Calu3 (cell line): ENCODE data around the gene TBCB. TPM values are rescaled to one million over a fixed set of nuclear protein-coding genes. Genes with fewer than 3 reads are reported as not detected.

Experiments
- BruUV-seq: library from RNA; stranded (reverse); fragments of 400-500 nt; replicated peaks from 2 replicates; lab custom pipeline; 2021; lab: Mats Ljungman, UMichigan
- CTCF ChIA-PET: fragments of 300-600 bp; sonication (Branson Sonifier 250); formaldehyde crosslinking; loops from one replicate; lab custom pipeline; 2022; ENCODE audit warnings: antibody characterized with exemption; lab: Charles Lee
- DNase-seq: peaks from one replicate; pipeline ENCODE4 v3.0.0; 2022
- H3K27ac Mint-ChIP-seq: one replicate; pipeline ENCODE4 v1.8.0; 2022; ENCODE audit warnings: mixed read lengths; ENCODE audit not compliant: unreplicated experiment
- H3K27me3 Mint-ChIP-seq: one replicate; pipeline ENCODE4 v1.8.0; 2022; ENCODE audit warnings: mixed read lengths; ENCODE audit not compliant: unreplicated experiment
- H3K36me3 Mint-ChIP-seq: one replicate; pipeline ENCODE4 v1.8.0; 2022; ENCODE audit warnings: mild to moderate bottlenecking, moderate library complexity, mixed read lengths; ENCODE audit not compliant: insufficient read depth, unreplicated experiment
- H3K4me1 Mint-ChIP-seq: one replicate; pipeline ENCODE4 v1.8.0; 2022; ENCODE audit warnings: mild to moderate bottlenecking, low read depth, mixed read lengths; ENCODE audit not compliant: unreplicated experiment
- H3K4me3 Mint-ChIP-seq: one replicate; pipeline ENCODE4 v1.8.0; 2022; ENCODE audit warnings: mild to moderate bottlenecking, low read depth, moderate library complexity, mixed read lengths; ENCODE audit not compliant: unreplicated experiment
- H3K9me3 Mint-ChIP-seq: one replicate; pipeline ENCODE4 v1.8.0; 2022; ENCODE audit warnings: low read depth, mixed read lengths; ENCODE audit not compliant: unreplicated experiment
- intact Hi-C: fragments of 100-400 bp; cut with micrococcal nuclease; formaldehyde crosslinking; loops from one replicate; pipeline ENCODE4 v1.10.0; 2022; ENCODE audit not compliant: unreplicated experiment
- total RNA-seq: library from RNA; stranded (reverse); gene quantifications from 2 replicates; pipeline ENCODE4 v1.2.3, GENCODE V29; 2022
- TF ChIP-seq, protein P1 (sequence below): fragments of 200-600 bp; IDR thresholded peaks from one replicate; pipeline ENCODE4 v1.8.0; 2022; ENCODE audit warnings: antibody characterized with exemption; ENCODE audit not compliant: unreplicated experiment

TBCB gene
- total RNA-seq, 1 experiment from 2014 or later: 210 TPM

- no TSS peak for BruUV-seq
- no peak overlapping the region for H3K4me3 Mint-ChIP-seq
- TF ChIP-seq, protein P1, sequence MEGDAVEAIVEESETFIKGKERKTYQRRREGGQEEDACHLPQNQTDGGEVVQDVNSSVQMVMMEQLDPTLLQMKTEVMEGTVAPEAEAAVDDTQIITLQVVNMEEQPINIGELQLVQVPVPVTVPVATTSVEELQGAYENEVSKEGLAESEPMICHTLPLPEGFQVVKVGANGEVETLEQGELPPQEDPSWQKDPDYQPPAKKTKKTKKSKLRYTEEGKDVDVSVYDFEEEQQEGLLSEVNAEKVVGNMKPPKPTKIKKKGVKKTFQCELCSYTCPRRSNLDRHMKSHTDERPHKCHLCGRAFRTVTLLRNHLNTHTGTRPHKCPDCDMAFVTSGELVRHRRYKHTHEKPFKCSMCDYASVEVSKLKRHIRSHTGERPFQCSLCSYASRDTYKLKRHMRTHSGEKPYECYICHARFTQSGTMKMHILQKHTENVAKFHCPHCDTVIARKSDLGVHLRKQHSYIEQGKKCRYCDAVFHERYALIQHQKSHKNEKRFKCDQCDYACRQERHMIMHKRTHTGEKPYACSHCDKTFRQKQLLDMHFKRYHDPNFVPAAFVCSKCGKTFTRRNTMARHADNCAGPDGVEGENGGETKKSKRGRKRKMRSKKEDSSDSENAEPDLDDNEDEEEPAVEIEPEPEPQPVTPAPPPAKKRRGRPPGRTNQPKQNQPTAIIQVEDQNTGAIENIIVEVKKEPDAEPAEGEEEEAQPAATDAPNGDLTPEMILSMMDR: no peak
- H3K9me3 Mint-ChIP-seq: no peaks in the 10 kb centered on the region
- peaks cover 89% of the 10 kb centered on the region for H3K36me3 Mint-ChIP-seq
- H3K27me3 Mint-ChIP-seq: peaks cover 5% of the 10 kb centered on the region
- CTCF ChIA-PET: interaction anchor here (0.9 kb wide), 1 partner anchor 53 kb away, joined by 3 read pairs; no protein-coding TSS in a partner anchor
- intact Hi-C loops: no loop called here
- H3K27ac Mint-ChIP-seq: peak overlapping the region; percentile 37
- peaks cover 16% of the 10 kb centered on the region for H3K4me1 Mint-ChIP-seq
- DNase-seq: no peak
These were observed 5.1 kb downstream of the TBCB start for GRCh38 chr19:36120092-36120983.

- CTCF ChIA-PET: no interaction called here
- H3K27ac Mint-ChIP-seq: peak overlapping the region; percentile 37
- BruUV-seq: no TSS peak
- no peaks in the 10 kb centered on the region for H3K9me3 Mint-ChIP-seq
- peaks cover 89% of the 10 kb centered on the region for H3K36me3 Mint-ChIP-seq
- no peak for DNase-seq
- H3K4me1 Mint-ChIP-seq: peaks cover 15% of the 10 kb centered on the region
- no peaks in the 10 kb centered on the region for H3K27me3 Mint-ChIP-seq
- TF ChIP-seq, protein P1: no peak
- H3K4me3 Mint-ChIP-seq: no peak overlapping the region
- intact Hi-C loops: no loop called here
These were observed 5.7 kb downstream of the TBCB start for GRCh38 chr19:36120984-36121358.

DNA sequence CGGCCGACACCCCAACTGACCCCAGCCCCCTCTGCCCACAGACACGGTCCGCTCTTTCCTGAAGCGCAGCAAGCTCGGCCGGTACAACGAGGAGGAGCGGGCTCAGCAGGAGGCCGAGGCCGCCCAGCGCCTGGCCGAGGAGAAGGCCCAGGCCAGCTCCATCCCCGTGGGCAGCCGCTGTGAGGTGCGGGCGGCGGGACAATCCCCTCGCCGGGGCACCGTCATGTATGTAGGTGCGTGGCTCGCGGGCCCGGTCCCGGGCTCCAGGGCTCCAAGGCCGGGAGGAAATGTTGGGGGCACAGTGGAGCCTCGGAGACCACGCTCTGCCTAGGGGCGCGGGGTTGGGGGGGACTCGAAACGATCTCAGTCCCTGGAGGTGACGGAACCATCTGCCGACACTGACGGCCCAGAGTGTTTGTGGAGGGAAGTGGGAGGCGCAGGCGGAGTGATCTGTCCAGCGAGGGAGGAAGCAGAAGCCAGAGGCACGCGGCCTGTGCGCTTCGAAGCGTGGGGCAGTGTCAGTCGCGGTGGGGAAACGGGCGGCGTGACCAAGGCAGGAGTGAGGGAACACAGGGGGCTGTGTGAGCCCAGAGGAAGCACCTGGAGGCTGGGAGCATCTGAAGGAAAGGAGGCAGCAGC, 6.3 kb downstream of the TBCB start:
- H3K9me3 Mint-ChIP-seq: no peaks in the 10 kb centered on the region
- no peak for DNase-seq
- H3K36me3 Mint-ChIP-seq: peaks cover 89% of the 10 kb centered on the region
- intact Hi-C loops: no loop called here
- no TSS peak for BruUV-seq
- no peaks in the 10 kb centered on the region for H3K27me3 Mint-ChIP-seq
- TF ChIP-seq, protein P1: no peak
- H3K27ac Mint-ChIP-seq: no peak overlapping the region
- H3K4me3 Mint-ChIP-seq: no peak overlapping the region
- peaks cover 8% of the 10 kb centered on the region for H3K4me1 Mint-ChIP-seq
- CTCF ChIA-PET: no interaction called here

GRCh38 chr19:36125557-36125956, 10.3 kb downstream of the TBCB start:
- no peaks in the 10 kb centered on the region for H3K27me3 Mint-ChIP-seq
- no TSS peak for BruUV-seq

More at GRCh38 chr19:36125557-36125956, 10.3 kb downstream of the TBCB start:
- H3K27ac Mint-ChIP-seq: no peak overlapping the region
- peaks cover 75% of the 10 kb centered on the region for H3K36me3 Mint-ChIP-seq
- no peak overlapping the region for H3K4me3 Mint-ChIP-seq
- no peak for DNase-seq
- no peaks in the 10 kb centered on the region for H3K9me3 Mint-ChIP-seq
- H3K4me1 Mint-ChIP-seq: peaks cover 8% of the 10 kb centered on the region
- TF ChIP-seq, protein P1: no peak
- CTCF ChIA-PET: interaction anchor here (0.5 kb wide), 1 partner anchor 51 kb away, joined by 3 read pairs; no protein-coding TSS in a partner anchor
- intact Hi-C loops: no loop called here
